GM13976 (cell line): ENCODE data around the gene NDRG2.

ENCODE experiments used
- DNase-seq: peaks from one replicate; pipeline ENCODE4 v3.0.0; 2012; ENCODE audit warnings: low spot score
- CTCF ChIP-seq: IDR thresholded peaks from 2 replicates; pipeline ENCODE4 v1.5.1; 2012; ENCODE audit warnings: borderline replicate concordance, mild to moderate bottlenecking; ENCODE audit not compliant: insufficient read depth; ENCODE audit errors: extremely low read depth, missing control alignments, control extremely low read depth
- in situ Hi-C: fragments of 300-500 bp; cut with MboI; formaldehyde crosslinking; loops from one replicate; pipeline ENCODE4 v1.12.0; 2022; ENCODE audit warnings: low sequenced_read_pairs, mixed read lengths, inconsistent platforms; ENCODE audit not compliant: unreplicated experiment

NDRG2 gene

GRCh38 chr14:21018781-21019180, 6.1 kb downstream of the NDRG2 start:
- DNase-seq = no peak
- no peak for TF ChIP-seq CTCF
- in situ Hi-C loops = loop anchor here (10.0 kb wide), 1 partner anchor 76 kb away; the partner anchor contains the start of gene ZNF219

GRCh38 chr14:21018286-21018685, 6.6 kb downstream of the NDRG2 start:
- no peak for DNase-seq
- TF ChIP-seq CTCF = no peak
- in situ Hi-C loops = loop anchor here (10.0 kb wide), 1 partner anchor 77 kb away; the partner anchor contains the start of gene ZNF219

- in situ Hi-C loops = loop anchor here (10.0 kb wide), 1 partner anchor 77 kb away; the partner anchor contains the start of gene ZNF219
- no peak for TF ChIP-seq CTCF
- no peak for DNase-seq
Measured at GRCh38 chr14:21017528-21018245, 7.2 kb downstream of the NDRG2 start.

- no peak for DNase-seq
- no peak for TF ChIP-seq CTCF
- in situ Hi-C loops = loop anchor here (10.0 kb wide), 1 partner anchor 78 kb away; the partner anchor contains the start of gene ZNF219
Measured at GRCh38 chr14:21016413-21017190, 8.3 kb downstream of the NDRG2 start.

- no peak for TF ChIP-seq CTCF
- in situ Hi-C loops = loop anchor here (10.0 kb wide), 1 partner anchor 79 kb away; the partner anchor contains the start of gene ZNF219
- DNase-seq = no peak
Measured at GRCh38 chr14:21015312-21015711, 9.5 kb downstream of the NDRG2 start.

GRCh38 chr14:21014761-21015190, 10.1 kb downstream of the NDRG2 start:
- in situ Hi-C loops = loop anchor here (10.0 kb wide), 1 partner anchor 80 kb away; the partner anchor contains the start of gene ZNF219
- peak; percentile 73 for TF ChIP-seq CTCF
- DNase-seq = peak; percentile 70
